Erythroblast (primary cell): ENCODE data around the gene ULK4.

Source experiments
- GATA1 ChIP-seq: IDR thresholded peaks from 2 replicates; pipeline ENCODE4 v1.6.1; 2011; ENCODE audit warnings: low read depth, mild to moderate bottlenecking, control low read depth, low read length, moderate library complexity
- POLR2A ChIP-seq: IDR thresholded peaks from 2 replicates; pipeline ENCODE4 v1.6.1; 2011; ENCODE audit warnings: mild to moderate bottlenecking, low read length

GRCh38 chr3:41518626-41519025 lies 443.3 kb downstream of the ULK4 start:
- no peak for TF ChIP-seq POLR2A
- no peak for TF ChIP-seq GATA1
